Upper lobe of left lung (tissue), 6 donors: ENCODE data around the gene CD300A. TPM values are rescaled to one million over a fixed set of nuclear protein-coding genes. Genes with fewer than 3 reads are reported as not detected.
A peak's percentile ranks its signal among the peaks of the same experiment; 100 is the strongest.

Source experiments
- ATAC-seq, 2 donors: fragments of 200-7000 bp; cut with Tn5 transposase; one replicate each; pipeline ENCODE4 v1.9.1; 2022; ENCODE audit warnings: mild to moderate bottlenecking in 2 of 2, moderate library complexity in 2 of 2; ENCODE audit not compliant: low FRiP score in 2 of 2
- DNase-seq, 2 donors: peaks; one replicate each; pipeline ENCODE4 v3.0.0-alpha.2; 2019 to 2020
- H3K27ac ChIP-seq, 4 donors: fragments of 200-600 bp; sonication (generic); one replicate each; pipeline ENCODE4 v1.5.1; 2016 to 2019
- H3K27me3 ChIP-seq, 4 donors: fragments of 200-600 bp; sonication (generic); one replicate each; pipeline ENCODE4 v1.5.1; 2017 to 2019
- H3K36me3 ChIP-seq, 4 donors: fragments of 200-600 bp; sonication (generic); one replicate each; pipeline ENCODE4 v1.5.1; 2016 to 2019
- H3K4me1 ChIP-seq, 4 donors: fragments of 200-600 bp; sonication (generic); one replicate each; pipeline ENCODE4 v1.5.1; 2018 to 2019
- H3K4me3 ChIP-seq, 4 donors: fragments of 200-600 bp; sonication (generic); one replicate each; pipeline ENCODE4 v1.5.1; 2017 to 2019; ENCODE audit warnings: mild to moderate bottlenecking in 2 of 4, moderate library complexity in 1 of 4
- H3K9me3 ChIP-seq, 4 donors: fragments of 200-600 bp; sonication (generic); one replicate each; pipeline ENCODE4 v1.5.1; 2018 to 2019
- EP300 ChIP-seq, 4 donors: sonication (generic); formaldehyde crosslinking; IDR thresholded peaks; one replicate each; pipeline ENCODE4 v1.5.1; 2017; ENCODE audit warnings: antibody characterized with exemption in 4 of 4, control low read depth in 2 of 4
- POLR2A ChIP-seq, 4 donors: fragments of 450-650 bp; IDR thresholded peaks; one replicate each; pipeline ENCODE4 v1.5.1; 2016 to 2017; ENCODE audit warnings: antibody characterized with exemption in 4 of 4, mild to moderate bottlenecking in 2 of 4
- POLR2AphosphoS5 ChIP-seq, 2 donors: sonication (generic); formaldehyde crosslinking; IDR thresholded peaks; one replicate each; pipeline ENCODE4 v1.5.1; 2017; ENCODE audit warnings: antibody characterized with exemption in 2 of 2
- WGBS, 2 donors: methylation state at CpG; one replicate each; pipeline ENCODE4 v1.1.5; 2017 to 2018; 5-methylcytosine and 5-hydroxymethylcytosine counted together
- total RNA-seq, 6 donors: library from RNA; depleted of rRNA in 4 of 6; stranded (reverse); fragments of >200 nt in 4 of 6; gene quantifications; one replicate each; pipeline versions ENCODE4 v1.1.0 to v1.2.1, GENCODE V29; 2016 to 2021
- TF ChIP-seq, protein P1 (sequence below), 6 experiments: fragments of 450-650 bp in 4 of 6; fragments of 200-600 bp in 2 of 6; sonication (generic) in 2 of 6; IDR thresholded peaks; one replicate each; pipeline ENCODE4 v1.5.1; 2016 to 2019; ENCODE audit warnings: antibody characterized with exemption in 6 of 6
- donor health status: DM: no; HTN: no; CAD: no; lungs with moderate emphysema.
- donor health status: DM: no; HTN: yes; CAD: no; lungs with severe emphysema.

The CD300A gene
- total RNA-seq, 6 donors from 2014 or later: 10.7 to 26.5 (median 18.0) TPM

DNA sequence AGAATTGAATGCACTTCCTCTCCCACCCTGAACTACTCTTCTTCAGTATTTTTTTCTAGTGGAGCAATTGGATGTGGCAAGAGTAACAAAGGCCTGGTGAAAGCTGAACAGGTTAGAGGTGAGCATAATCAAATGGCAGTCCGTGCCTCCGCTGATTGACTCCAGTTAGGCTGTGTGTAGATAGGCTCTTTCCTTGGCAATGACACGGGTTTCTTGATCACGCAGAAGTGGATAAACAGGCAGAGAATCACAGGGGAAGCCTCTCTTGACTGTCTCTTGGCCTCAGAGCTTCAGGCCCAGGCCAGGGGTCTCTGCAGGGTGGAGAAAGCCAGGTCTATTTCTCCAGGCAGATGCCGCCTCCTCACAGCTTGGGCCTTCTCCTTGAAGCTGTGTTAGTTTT, 60.6 kb downstream of the CD300A start:
- no peaks in the 10 kb centered on the region for H3K36me3 ChIP-seq
- no peaks in the 10 kb centered on the region for H3K4me1 ChIP-seq
- H3K9me3 ChIP-seq: peaks cover 0 to 10% (median 2%) of the 10 kb centered on the region in 4 donors
- 87 to 90% methylated on average over 5 of the region's 5 CpGs for WGBS, 2 donors
- TF ChIP-seq EP300 (IDR thresholded peaks at IDR 0.05) (no peak), POLR2AphosphoS5 (IDR thresholded peaks at IDR 0.05) (no peak), POLR2A (IDR thresholded peaks at IDR 0.05) (no peak)
- TF ChIP-seq, protein P1, sequence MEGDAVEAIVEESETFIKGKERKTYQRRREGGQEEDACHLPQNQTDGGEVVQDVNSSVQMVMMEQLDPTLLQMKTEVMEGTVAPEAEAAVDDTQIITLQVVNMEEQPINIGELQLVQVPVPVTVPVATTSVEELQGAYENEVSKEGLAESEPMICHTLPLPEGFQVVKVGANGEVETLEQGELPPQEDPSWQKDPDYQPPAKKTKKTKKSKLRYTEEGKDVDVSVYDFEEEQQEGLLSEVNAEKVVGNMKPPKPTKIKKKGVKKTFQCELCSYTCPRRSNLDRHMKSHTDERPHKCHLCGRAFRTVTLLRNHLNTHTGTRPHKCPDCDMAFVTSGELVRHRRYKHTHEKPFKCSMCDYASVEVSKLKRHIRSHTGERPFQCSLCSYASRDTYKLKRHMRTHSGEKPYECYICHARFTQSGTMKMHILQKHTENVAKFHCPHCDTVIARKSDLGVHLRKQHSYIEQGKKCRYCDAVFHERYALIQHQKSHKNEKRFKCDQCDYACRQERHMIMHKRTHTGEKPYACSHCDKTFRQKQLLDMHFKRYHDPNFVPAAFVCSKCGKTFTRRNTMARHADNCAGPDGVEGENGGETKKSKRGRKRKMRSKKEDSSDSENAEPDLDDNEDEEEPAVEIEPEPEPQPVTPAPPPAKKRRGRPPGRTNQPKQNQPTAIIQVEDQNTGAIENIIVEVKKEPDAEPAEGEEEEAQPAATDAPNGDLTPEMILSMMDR (IDR thresholded peaks at IDR 0.05): no peak
- peak overlapping the region in 2 of 4 donors; percentile 44 to 80 for H3K27ac ChIP-seq
- ATAC-seq: no peak
- peak in 1 of 2 donors; percentile 14 for DNase-seq
- H3K4me3 ChIP-seq: no peak overlapping the region
- no peaks in the 10 kb centered on the region for H3K27me3 ChIP-seq

DNA sequence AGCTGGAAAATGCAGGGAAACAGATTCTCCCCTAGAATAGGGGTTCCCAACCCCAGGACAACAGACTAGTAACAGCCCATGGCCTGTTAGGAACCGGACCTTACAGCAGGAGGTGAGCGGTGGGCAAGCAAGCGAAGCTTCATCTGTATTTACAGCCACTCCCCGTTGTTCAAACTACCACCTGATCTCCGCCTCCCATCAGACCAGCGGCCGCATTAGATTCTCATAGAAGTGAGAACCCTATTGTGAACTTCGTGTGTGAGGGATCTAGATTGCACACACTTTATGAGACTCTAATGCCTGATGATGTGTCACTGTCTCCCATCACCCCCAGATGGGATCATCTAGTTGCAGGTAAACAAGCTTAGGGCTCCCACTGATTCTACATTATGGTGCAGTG, 61.3 kb downstream of the CD300A start:
- TF ChIP-seq EP300 (IDR thresholded peaks at IDR 0.05) (no peak), POLR2A (IDR thresholded peaks at IDR 0.05) (no peak), POLR2AphosphoS5 (IDR thresholded peaks at IDR 0.05) (no peak)
- TF ChIP-seq, protein P1 (IDR thresholded peaks at IDR 0.05): no peak
- no peak for ATAC-seq
- Histone ChIP-seq H3K9me3 (peaks cover 0 to 8% (median 2%) of the 10 kb centered on the region in 4 donors), H3K4me1 (no peaks in the 10 kb centered on the region), H3K36me3 (no peaks in the 10 kb centered on the region), H3K27ac (peak overlapping the region in 3 of 4 donors; percentile 34 to 80 (median 44)), H3K4me3 (no peak overlapping the region), H3K27me3 (no peaks in the 10 kb centered on the region)
- WGBS, 2 donors: 86 to 87% methylated on average over 8 of the region's 8 CpGs
- peak in 1 of 2 donors; percentile 12 for DNase-seq

DNA sequence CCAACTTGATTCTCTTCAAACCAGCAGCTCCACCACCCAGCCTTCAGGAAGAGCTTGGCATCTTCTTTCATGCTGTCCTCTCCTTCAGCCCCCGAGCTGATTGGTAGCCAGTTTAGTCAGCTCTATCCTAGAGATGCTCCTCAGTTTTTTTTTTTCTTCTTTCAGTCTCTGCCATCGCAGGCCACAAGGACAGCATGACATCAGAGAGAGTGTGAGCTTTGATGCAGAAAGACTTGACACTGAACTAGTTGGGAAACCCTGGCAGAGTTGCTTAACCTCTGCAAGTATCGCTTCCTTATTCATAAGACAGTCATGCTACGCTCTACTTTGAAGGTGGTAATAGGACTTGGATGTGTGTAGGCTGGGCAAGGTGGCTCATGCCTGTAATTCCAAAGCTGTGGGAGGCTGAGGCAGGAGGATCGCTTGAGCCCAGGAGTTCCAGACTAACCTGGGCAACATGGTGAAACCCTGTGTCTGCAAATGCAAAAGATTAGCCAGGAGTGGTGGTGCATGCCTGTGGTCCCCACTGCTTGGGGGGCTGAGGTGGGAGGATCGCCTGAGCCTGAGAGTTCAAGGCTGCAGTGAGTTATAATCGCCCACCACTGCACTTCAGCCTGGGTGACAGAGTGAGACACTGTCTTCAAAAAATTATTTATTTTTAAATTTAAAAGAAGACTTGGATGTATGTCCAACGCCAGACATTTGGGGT, 62.2 kb downstream of the CD300A start:
- Histone ChIP-seq H3K36me3 (no peaks in the 10 kb centered on the region), H3K27me3 (no peaks in the 10 kb centered on the region), H3K27ac (peak overlapping the region; percentile 30 to 80 (median 46)), H3K4me3 (no peak overlapping the region), H3K9me3 (no peaks in the 10 kb centered on the region), H3K4me1 (no peaks in the 10 kb centered on the region)
- WGBS, 2 donors: 69 to 75% methylated on average over 8 of the region's 8 CpGs
- TF ChIP-seq, protein P1 (IDR thresholded peaks at IDR 0.05): no peak
- TF ChIP-seq POLR2AphosphoS5 (IDR thresholded peaks at IDR 0.05) (peak; percentile 37 to 82), EP300 (IDR thresholded peaks at IDR 0.05) (peak in 1 of 4 donors; percentile 74)
- DNase-seq (peak in 1 of 2 donors; percentile 83), ATAC-seq (peak; percentile 20 to 65)

DNA sequence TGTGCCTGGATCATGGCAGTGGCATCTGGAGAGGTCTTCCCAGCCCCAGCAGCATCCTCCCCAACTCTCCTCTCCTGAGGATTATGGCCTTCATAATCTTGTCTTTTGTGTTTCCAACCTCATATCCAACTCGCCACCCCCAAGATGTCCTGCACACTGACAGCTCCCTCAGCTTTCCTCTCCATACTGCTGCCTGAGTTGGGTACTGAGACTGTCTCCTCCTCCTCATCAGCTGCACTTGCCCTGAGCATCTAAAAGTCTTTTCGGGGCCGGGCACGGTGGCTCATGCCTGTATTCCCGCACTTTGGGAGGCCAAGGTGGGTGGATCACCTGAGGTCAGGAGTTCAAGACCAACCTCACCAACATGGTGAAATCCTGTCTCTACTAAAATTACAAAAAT, 62.8 kb downstream of the CD300A start:
- ATAC-seq (no peak), DNase-seq (peak in 1 of 2 donors; percentile 11)
- TF ChIP-seq POLR2A (IDR thresholded peaks at IDR 0.05) (no peak), EP300 (IDR thresholded peaks at IDR 0.05) (no peak), POLR2AphosphoS5 (IDR thresholded peaks at IDR 0.05) (no peak)
- TF ChIP-seq, protein P1 (IDR thresholded peaks at IDR 0.05): no peak
- Histone ChIP-seq H3K4me3 (no peak overlapping the region), H3K27me3 (no peaks in the 10 kb centered on the region), H3K4me1 (no peaks in the 10 kb centered on the region), H3K9me3 (no peaks in the 10 kb centered on the region), H3K27ac (peak overlapping the region in 2 of 4 donors; percentile 58 to 80), H3K36me3 (no peaks in the 10 kb centered on the region)
- 83 to 88% methylated on average over 3 to 5 of the region's 5 CpGs for WGBS, 2 donors

DNA sequence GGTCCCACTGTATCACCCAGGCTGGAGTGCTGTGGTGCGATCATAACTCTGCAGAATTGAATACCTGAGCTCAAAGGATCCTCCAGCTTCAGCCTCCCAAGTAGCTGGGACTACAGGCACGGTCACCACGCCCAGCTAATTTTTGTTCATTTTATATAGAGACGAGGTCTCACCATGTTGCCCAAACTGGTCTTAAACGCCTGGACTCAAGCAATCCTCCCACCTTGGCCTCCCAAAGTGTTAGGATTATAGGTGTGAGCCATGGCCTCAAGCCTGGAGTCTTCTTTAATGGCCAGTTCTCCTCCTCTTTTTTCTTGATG, 64.4 kb downstream of the CD300A start:
- Histone ChIP-seq H3K9me3 (no peaks in the 10 kb centered on the region), H3K36me3 (no peaks in the 10 kb centered on the region), H3K4me1 (no peaks in the 10 kb centered on the region), H3K4me3 (no peak overlapping the region), H3K27me3 (no peaks in the 10 kb centered on the region), H3K27ac (peak overlapping the region in 1 of 4 donors; percentile 81)
- ATAC-seq: no peak
- TF ChIP-seq EP300 (IDR thresholded peaks at IDR 0.05) (no peak), POLR2A (IDR thresholded peaks at IDR 0.05) (no peak), POLR2AphosphoS5 (IDR thresholded peaks at IDR 0.05) (no peak)
- TF ChIP-seq, protein P1 (IDR thresholded peaks at IDR 0.05): no peak
- peak in 1 of 2 donors; percentile 16 for DNase-seq
- 77 to 83% methylated on average over 5 of the region's 5 CpGs for WGBS, 2 donors
